ENCODE data around the gene LPP. TPM values are rescaled to one million over a fixed set of nuclear protein-coding genes. Genes with fewer than 3 reads are reported as not detected.

Gene LPP
- total RNA-seq, 1 donor: 92.1 TPM

DNA sequence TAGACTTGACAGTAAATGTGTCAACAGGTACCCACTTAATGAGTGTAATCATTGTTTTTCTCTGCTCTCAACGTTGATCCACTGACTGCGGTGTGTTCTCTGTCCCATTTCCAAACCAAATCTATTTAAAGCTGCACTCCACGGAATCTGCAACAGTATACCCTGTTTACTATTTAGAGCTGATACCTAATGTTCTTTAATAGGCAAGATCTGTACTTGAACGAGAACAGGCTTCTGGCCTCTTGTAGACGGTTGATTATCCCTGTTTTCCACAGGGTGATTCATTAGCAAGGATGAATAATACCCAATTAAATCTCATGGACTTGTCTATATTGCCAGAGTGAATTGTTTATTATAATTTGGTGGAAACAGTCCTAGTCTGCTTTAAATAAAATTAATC, 189.9 kb downstream of the LPP start:
- no peak for DNase-seq (ENCODE audit: low read depth)
- H3K4me3 ChIP-seq (ENCODE audit: low read depth, low read length): no peak overlapping the region

DNA sequence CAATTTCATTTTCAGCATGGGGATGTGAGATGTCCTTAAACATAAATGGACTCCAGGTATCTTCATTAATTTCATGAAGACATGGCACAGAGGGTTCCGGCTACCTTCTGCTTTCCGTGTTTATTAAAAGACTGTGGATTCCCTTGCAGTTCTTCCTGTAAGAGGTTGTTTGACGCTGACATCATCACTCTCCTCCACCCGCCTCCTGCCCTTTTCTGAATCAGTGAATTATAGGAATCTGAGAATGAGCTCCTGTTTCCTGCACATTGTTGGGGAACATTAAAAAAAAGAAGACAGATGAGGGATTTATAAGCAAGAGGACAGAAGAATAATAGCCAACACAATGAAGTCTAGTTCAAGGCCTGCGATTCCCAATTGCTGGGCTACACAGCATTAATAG, 191.3 kb downstream of the LPP start:
- DNase-seq (ENCODE audit: low read depth): peak; percentile 39
- H3K4me3 ChIP-seq (ENCODE audit: low read depth, low read length): no peak overlapping the region
- TF ChIP-seq, protein P1, sequence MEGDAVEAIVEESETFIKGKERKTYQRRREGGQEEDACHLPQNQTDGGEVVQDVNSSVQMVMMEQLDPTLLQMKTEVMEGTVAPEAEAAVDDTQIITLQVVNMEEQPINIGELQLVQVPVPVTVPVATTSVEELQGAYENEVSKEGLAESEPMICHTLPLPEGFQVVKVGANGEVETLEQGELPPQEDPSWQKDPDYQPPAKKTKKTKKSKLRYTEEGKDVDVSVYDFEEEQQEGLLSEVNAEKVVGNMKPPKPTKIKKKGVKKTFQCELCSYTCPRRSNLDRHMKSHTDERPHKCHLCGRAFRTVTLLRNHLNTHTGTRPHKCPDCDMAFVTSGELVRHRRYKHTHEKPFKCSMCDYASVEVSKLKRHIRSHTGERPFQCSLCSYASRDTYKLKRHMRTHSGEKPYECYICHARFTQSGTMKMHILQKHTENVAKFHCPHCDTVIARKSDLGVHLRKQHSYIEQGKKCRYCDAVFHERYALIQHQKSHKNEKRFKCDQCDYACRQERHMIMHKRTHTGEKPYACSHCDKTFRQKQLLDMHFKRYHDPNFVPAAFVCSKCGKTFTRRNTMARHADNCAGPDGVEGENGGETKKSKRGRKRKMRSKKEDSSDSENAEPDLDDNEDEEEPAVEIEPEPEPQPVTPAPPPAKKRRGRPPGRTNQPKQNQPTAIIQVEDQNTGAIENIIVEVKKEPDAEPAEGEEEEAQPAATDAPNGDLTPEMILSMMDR (IDR thresholded peaks at IDR 0.05; ENCODE audit: insufficient read depth, low read length): no peak

More for the DNA sequence above, 189.9 kb downstream of the LPP start:
- TF ChIP-seq, protein P1 (IDR thresholded peaks at IDR 0.05; ENCODE audit: insufficient read depth, low read length): no peak

DNA sequence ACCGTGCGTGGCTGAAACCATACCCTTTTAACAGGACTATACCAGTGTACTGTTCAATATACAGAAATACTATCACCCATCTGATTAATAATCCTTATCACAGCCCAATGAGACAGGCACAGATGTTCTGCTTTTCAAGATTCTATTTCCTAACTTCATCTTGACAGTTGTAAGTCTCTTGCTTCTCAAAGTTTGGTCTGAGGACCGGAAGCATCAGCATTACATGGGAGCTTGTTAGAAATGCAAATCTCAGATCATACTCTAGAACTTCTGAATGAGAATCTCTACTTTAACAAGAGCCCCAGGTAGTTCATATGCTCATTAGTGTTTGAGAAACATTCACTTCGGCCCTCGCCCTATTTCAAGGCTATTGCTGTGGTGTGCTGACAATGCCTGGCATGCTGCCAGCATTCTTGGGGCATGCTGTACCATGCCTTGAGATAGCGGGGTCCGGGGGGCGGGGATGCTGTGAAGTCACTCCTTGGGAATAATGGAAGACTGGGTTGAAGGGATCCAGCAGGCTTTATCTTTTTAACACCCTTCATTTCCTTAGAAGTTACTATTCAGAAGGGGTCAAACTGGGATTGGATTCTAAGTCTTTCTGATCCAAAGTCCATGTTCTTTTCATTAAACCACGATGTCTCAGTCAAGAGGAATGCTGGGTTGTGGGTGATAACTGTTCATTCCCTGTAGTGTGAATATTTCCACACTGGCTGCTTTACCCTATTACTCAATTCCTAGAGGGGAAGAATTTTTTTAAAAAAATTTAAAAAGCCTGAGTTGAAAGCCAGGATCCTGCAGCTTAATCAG, 194.7 kb downstream of the LPP start:
- no peak overlapping the region for H3K4me3 ChIP-seq (ENCODE audit: low read depth, low read length)
- TF ChIP-seq, protein P1 (IDR thresholded peaks at IDR 0.05; ENCODE audit: insufficient read depth, low read length): no peak
- peak; percentile 99 for DNase-seq (ENCODE audit: low read depth)

DNA sequence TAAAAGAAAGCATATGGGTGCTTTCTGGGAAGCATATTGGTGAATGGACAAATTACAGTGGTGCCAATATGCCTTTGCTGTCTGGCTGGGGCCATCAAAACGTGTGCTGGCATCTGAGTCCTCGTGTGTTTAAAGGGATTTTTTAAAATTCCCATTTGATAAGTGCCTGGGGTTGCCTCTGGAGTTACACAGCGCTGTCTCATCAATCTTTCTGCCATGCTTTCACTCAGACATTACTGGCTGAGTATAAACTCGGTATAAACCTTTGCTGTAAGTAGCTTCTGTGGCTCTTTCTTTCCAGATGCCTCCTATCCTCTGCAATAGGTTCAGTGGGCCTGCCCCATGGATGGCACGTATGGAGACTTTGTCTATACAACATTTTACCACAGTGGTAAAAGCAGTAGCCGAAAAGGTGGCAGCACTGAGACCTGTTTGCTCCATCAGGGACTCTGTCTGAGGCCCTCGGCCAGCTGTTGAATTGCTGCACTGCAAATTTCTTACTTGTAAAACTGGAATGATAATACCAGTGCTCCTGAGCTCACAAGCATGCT, 195.5 kb downstream of the LPP start:
- TF ChIP-seq, protein P1 (IDR thresholded peaks at IDR 0.05; ENCODE audit: insufficient read depth, low read length): no peak
- peak overlapping the region; percentile 7 for H3K4me3 ChIP-seq (ENCODE audit: low read depth, low read length)
- DNase-seq (ENCODE audit: low read depth): peak; percentile 71

DNA sequence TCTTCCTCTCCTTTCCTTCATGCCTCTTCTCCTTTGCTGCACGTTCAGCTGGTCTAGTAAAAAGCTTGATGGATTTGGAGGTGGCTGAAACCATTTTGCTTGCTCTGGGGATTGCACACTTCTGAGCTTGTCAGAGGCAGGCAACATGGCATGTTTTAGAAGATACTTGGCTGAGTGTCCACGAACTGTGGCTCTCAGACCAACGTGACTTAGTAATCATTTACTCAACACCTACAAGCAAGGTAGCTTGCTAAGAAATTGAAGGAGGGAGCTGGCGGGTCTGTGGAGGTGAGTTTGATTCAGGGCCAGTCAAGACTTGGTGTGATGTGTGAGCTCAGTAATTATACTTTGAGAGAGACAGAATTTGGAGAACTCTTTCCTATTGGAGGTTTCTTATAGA, 196.0 kb downstream of the LPP start:
- DNase-seq (ENCODE audit: low read depth): no peak
- no peak overlapping the region for H3K4me3 ChIP-seq (ENCODE audit: low read depth, low read length)
- TF ChIP-seq, protein P1 (IDR thresholded peaks at IDR 0.05; ENCODE audit: insufficient read depth, low read length): no peak

DNA sequence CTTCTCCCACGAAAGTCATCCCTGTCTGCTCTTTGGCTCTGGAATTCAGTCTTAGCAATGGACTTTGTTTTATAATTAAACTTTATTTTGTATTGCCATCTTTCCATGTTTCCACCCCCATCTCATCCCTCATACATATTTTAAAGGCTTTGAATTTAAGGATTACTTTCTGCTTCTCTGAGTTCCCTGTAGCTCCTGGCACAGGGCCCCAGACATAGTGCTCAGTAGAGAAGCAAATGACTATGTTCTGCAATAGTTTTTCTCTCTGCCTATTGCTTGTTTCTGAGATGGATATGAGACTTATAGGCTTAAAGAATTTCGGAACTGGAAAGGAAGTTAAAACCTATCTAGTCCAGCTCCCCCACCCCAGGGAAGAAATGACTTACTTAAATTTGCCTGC, 197.0 kb downstream of the LPP start:
- H3K4me3 ChIP-seq (ENCODE audit: low read depth, low read length): no peak overlapping the region
- DNase-seq (ENCODE audit: low read depth): no peak
- TF ChIP-seq, protein P1 (IDR thresholded peaks at IDR 0.05; ENCODE audit: insufficient read depth, low read length): no peak

Measured in fibroblast of the aortic adventitia (primary cell).